OCI-LY1 (cell line): ENCODE data around the gene MTG2.

Experiments used
- EZH2 ChIP-seq: fragments of 200-600 bp; sonication (generic), shearing (Covaris generic); IDR thresholded peaks from 2 replicates; pipeline ENCODE4 v1.8.0; 2017; ENCODE audit warnings: borderline replicate concordance, mixed run types, mild to moderate bottlenecking, antibody characterized with exemption, low read length, moderate library complexity, mixed read lengths
- TF ChIP-seq, protein P1 (sequence below): fragments of 200-600 bp; sonication (generic), shearing (Covaris generic); IDR thresholded peaks from 2 replicates; pipeline ENCODE4 v1.5.1; 2017; ENCODE audit warnings: mild to moderate bottlenecking, antibody characterized with exemption, low read length, moderate library complexity, mixed read lengths

DNA sequence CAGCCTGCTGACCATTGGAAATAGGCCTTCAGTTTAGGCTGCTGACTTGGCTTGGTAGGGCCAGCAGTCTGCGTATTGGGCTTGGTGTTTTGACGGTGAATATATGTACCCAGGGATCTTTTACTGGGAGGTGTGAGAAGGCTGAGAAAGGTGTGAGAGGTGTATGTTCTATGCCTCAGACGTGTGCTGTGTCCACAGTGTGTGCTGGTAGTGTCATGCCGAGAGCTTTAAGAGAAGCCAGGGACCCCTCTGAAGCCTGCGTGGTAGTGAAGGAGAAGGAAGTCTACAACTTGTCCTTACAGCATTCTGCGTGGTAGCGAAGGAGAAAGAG, 37.2 kb upstream of the MTG2 start:
- TF ChIP-seq, protein P1, sequence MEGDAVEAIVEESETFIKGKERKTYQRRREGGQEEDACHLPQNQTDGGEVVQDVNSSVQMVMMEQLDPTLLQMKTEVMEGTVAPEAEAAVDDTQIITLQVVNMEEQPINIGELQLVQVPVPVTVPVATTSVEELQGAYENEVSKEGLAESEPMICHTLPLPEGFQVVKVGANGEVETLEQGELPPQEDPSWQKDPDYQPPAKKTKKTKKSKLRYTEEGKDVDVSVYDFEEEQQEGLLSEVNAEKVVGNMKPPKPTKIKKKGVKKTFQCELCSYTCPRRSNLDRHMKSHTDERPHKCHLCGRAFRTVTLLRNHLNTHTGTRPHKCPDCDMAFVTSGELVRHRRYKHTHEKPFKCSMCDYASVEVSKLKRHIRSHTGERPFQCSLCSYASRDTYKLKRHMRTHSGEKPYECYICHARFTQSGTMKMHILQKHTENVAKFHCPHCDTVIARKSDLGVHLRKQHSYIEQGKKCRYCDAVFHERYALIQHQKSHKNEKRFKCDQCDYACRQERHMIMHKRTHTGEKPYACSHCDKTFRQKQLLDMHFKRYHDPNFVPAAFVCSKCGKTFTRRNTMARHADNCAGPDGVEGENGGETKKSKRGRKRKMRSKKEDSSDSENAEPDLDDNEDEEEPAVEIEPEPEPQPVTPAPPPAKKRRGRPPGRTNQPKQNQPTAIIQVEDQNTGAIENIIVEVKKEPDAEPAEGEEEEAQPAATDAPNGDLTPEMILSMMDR, result no peak
- TF ChIP-seq EZH2, result no peak
